HepG2 (cell line): ENCODE results near the gene TCF20. TPM values are rescaled to one million over a fixed set of nuclear protein-coding genes. Genes with fewer than 3 reads are reported as not detected.

Source experiments
- ATAC-seq: fragments of 200-7000 bp; cut with Tn5 transposase; 3 replicates; pipeline ENCODE4 v1.9.1; 2020; ENCODE audit warnings: mild to moderate bottlenecking, moderate library complexity
- BruUV-seq: library from RNA; stranded (reverse); fragments of 400-500 nt; replicated peaks from 2 replicates; lab custom pipeline; 2021; lab: Mats Ljungman, UMichigan
- CTCF ChIA-PET: fragments of 300-600 bp; formaldehyde crosslinking; extraction: SDS; loops from one replicate; lab custom pipeline; 2021; ENCODE audit warnings: low total read pairs, inconsistent platforms, low intra/inter-chr PET ratio; lab: Yijun Ruan, JAX
- POLR2A ChIA-PET: fragments of 350-600 bp; sonication (Branson Sonifier 250); formaldehyde crosslinking; loops from one replicate; lab custom pipeline; 2020; ENCODE audit warnings: antibody characterized with exemption, inconsistent platforms; lab: Yijun Ruan, JAX
- DNase-seq: peaks from one replicate; pipeline ENCODE4 v3.0.0-alpha.2; 2015; ENCODE audit warnings: low spot score
- FAIRE-seq: peaks from 3 replicates; lab custom pipeline; 2011; peaks lifted over from hg19 to GRCh38; lab: Jason Lieb, UNC
- H2AFZ ChIP-seq: one replicate; pipeline ENCODE4 v1.6.1; 2011; ENCODE audit warnings: low read length, inconsistent platforms
- H3K27ac ChIP-seq: fragments of 300-600 bp; 3 replicates; pipeline ENCODE4 v1.8.0; 2011; ENCODE audit warnings: mixed run types, mild to moderate bottlenecking, mixed read lengths, low read length, inconsistent platforms; ENCODE audit not compliant: insufficient read depth; ENCODE audit errors: extremely low read length
- H3K27me3 ChIP-seq, 2 experiments: fragments of 200-600 bp in 1 of 2; 2 replicates in 1 of 2; 3 replicates in 1 of 2; pipeline versions ENCODE4 v1.6.0 to v1.8.0; 2011; ENCODE audit warnings: low read length in 2 of 2, mild to moderate bottlenecking in 2 of 2, moderate library complexity in 2 of 2, inconsistent platforms in 1 of 2; ENCODE audit not compliant: insufficient read depth in 2 of 2, control insufficient read depth in 1 of 2
- H3K36me3 ChIP-seq, 2 experiments: fragments of 200-600 bp in 1 of 2; replicated peaks in 1 of 2; 2 replicates in 1 of 2; 3 replicates in 1 of 2; pipeline versions ENCODE4 v1.5.1 to v1.8.0; 2011; ENCODE audit warnings: low read length in 2 of 2, inconsistent platforms in 1 of 2; ENCODE audit not compliant: insufficient read depth in 2 of 2, control insufficient read depth in 1 of 2
- H3K4me1 ChIP-seq: 2 replicates; pipeline ENCODE4 v1.5.1; 2012; ENCODE audit warnings: low read length, inconsistent platforms; ENCODE audit not compliant: insufficient read depth
- H3K4me2 ChIP-seq: 2 replicates; pipeline ENCODE4 v1.6.0; 2011; ENCODE audit warnings: low read depth, low read length, inconsistent platforms
- H3K4me3 ChIP-seq, 3 experiments: fragments of 200-600 bp in 1 of 3; sonication (generic), shearing (Covaris generic) in 1 of 3; replicated peaks in 1 of 3; 2 replicates each; pipeline ENCODE4 v1.5.1; 2011 to 2016; ENCODE audit warnings: low read length in 3 of 3, inconsistent platforms in 2 of 3, low read depth in 2 of 3, mild to moderate bottlenecking in 2 of 3, control low read depth in 1 of 3, mixed read lengths in 1 of 3; ENCODE audit not compliant: insufficient read depth in 1 of 3
- H3K79me2 ChIP-seq: one replicate; pipeline ENCODE4 v1.6.1; 2011; ENCODE audit warnings: low read length, inconsistent platforms; ENCODE audit not compliant: insufficient read depth
- H3K9ac ChIP-seq: 2 replicates; pipeline ENCODE4 v1.6.0; 2011; ENCODE audit warnings: mild to moderate bottlenecking, low read depth, low read length, inconsistent platforms; ENCODE audit not compliant: insufficient read depth
- H3K9me3 ChIP-seq: 2 replicates; pipeline ENCODE4 v1.5.1; 2012; ENCODE audit warnings: mild to moderate bottlenecking, low read length
- H4K20me1 ChIP-seq: 2 replicates; pipeline ENCODE4 v1.6.0; 2011; ENCODE audit warnings: inconsistent platforms, mild to moderate bottlenecking, low read length, moderate library complexity; ENCODE audit not compliant: insufficient read depth
- ATRX ChIP-seq: sonication (generic); formaldehyde crosslinking; IDR thresholded peaks from 2 replicates; pipeline ENCODE4 v1.4.0; 2020; ENCODE audit warnings: missing genetic modification reagents, borderline replicate concordance
- CHD4 ChIP-seq: fragments of 200-600 bp; sonication (generic); IDR thresholded peaks from 2 replicates; pipeline ENCODE4 v1.7.0; 2017; ENCODE audit warnings: mild to moderate bottlenecking, low read length, borderline replicate concordance
- FOXK1 ChIP-seq: sonication (generic); formaldehyde crosslinking; IDR thresholded peaks from 2 replicates; pipeline ENCODE4 v1.4.0; 2020; ENCODE audit warnings: low read depth, missing genetic modification reagents, borderline replicate concordance
- KAT8 ChIP-seq: IDR thresholded peaks from 2 replicates; pipeline ENCODE4 v1.6.1; 2016; ENCODE audit warnings: missing genetic modification reagents, missing compliant biosample characterization
- NR2F6 ChIP-seq, 2 experiments: IDR thresholded peaks; 2 replicates each; pipeline ENCODE4 v1.6.1; 2016; ENCODE audit warnings: antibody characterized with exemption in 1 of 2, mild to moderate bottlenecking in 1 of 2
- SATB2 ChIP-seq: sonication (generic); formaldehyde crosslinking; IDR thresholded peaks from 2 replicates; pipeline ENCODE4 v1.5.0; 2020; ENCODE audit warnings: missing genetic modification reagents
- ZBTB1 ChIP-seq: sonication (generic); formaldehyde crosslinking; IDR thresholded peaks from 2 replicates; pipeline ENCODE4 v1.4.0; 2020; ENCODE audit warnings: missing genetic modification reagents, borderline replicate concordance
- ZNF616 ChIP-seq: sonication (generic); formaldehyde crosslinking; IDR thresholded peaks from 2 replicates; pipeline ENCODE4 v1.5.0; 2020; ENCODE audit warnings: low read depth, mild to moderate bottlenecking, missing genetic modification reagents
- ZSCAN5A ChIP-seq: sonication (generic); formaldehyde crosslinking; IDR thresholded peaks from 2 replicates; pipeline ENCODE4 v1.8.0; 2022; ENCODE audit warnings: mild to moderate bottlenecking, missing genetic modification reagents, borderline replicate concordance
- WGBS: methylation state at CpG from one replicate; pipeline ENCODE4 v1.1.6; 2017; ENCODE audit warnings: low lambda C conversion rate; 5-methylcytosine and 5-hydroxymethylcytosine counted together
- in situ Hi-C: cut with HindIII; loops from 2 replicates; pipeline ENCODE4 v1.10.0; 2017; ENCODE audit warnings: low pct_unique_long_range_greater_than_20kb; ENCODE audit not compliant: extremely low pct_ligation_motif_present
- intact Hi-C: fragments of 100-400 bp; cut with micrococcal nuclease; formaldehyde crosslinking; loops from one replicate; pipeline ENCODE4 v1.10.0; 2022; ENCODE audit not compliant: unreplicated experiment
- polyA plus RNA-seq, 8 experiments: library from polyadenylated mRNA; depleted of rRNA in 3 of 8; stranded (reverse) in 7 of 8; unstranded in 1 of 8; fragments of >200 nt; fragmentation: Illumina TruSeq in 4 of 8; extraction: Trizol in 4 of 8; gene quantifications; 2 replicates each; pipeline versions ENCODE4 v1.2.1 to v1.2.3, GENCODE V29; 2011 to 2016; ENCODE audit warnings: low read depth in 4 of 8, missing spikeins in 1 of 8, mixed read lengths in 1 of 8; ENCODE audit not compliant: insufficient read depth in 1 of 8
- total RNA-seq, 5 experiments: library from RNA; depleted of rRNA; stranded (reverse); fragments of >200 nt; fragmentation: Illumina TruSeq; extraction: Trizol; gene quantifications; 2 replicates each; pipeline ENCODE4 v1.2.3, GENCODE V29; 2016; ENCODE audit warnings: low read depth in 1 of 5

The TCF20 gene
- total and polyA plus RNA-seq, 2 of the 13 experiments (the other 11 are each of a cell fraction or from before 2014, with no cell fraction given), result 12.8 to 23.7 TPM

GRCh38 chr22:42307806-42308563, 37.5 kb upstream of the TCF20 start:
- no peak for DNase-seq
- H3K27me3 ChIP-seq, result peaks cover 3 to 49% of the 10 kb centered on the region in 2 experiments; a peak in 4 of 5 replicates
- H3K4me3 ChIP-seq, result no peak overlapping the region
- H3K79me2 ChIP-seq, result no peaks in the 10 kb centered on the region
- POLR2A ChIA-PET, result no interaction called here
- H3K4me1 ChIP-seq, result peaks cover 45% of the 10 kb centered on the region
- H3K9me3 ChIP-seq, result no peaks in the 10 kb centered on the region
- CTCF ChIA-PET, result no interaction called here
- H3K9ac ChIP-seq, result no peak overlapping the region
- no peak for FAIRE-seq
- no peak for TF ChIP-seq ZSCAN5A (CRISPR knock-in tag)
- no peak for TF ChIP-seq SATB2
- TF ChIP-seq ZNF616, result no peak
- TF ChIP-seq FOXK1 (CRISPR knock-in tag), result no peak
- no peak for TF ChIP-seq ATRX
- TF ChIP-seq NR2F6 (IDR thresholded peaks at IDR 0.05), result no peak
- no peak for TF ChIP-seq NR2F6 (CRISPR knock-in tag; IDR thresholded peaks at IDR 0.05)
- TF ChIP-seq ZBTB1 (CRISPR knock-in tag), result no peak
- TF ChIP-seq KAT8, result no peak
- TF ChIP-seq CHD4, result no peak
- no peak overlapping the region for H2AFZ ChIP-seq
- H3K4me2 ChIP-seq, result no peak overlapping the region
- H4K20me1 ChIP-seq, result no peaks in the 10 kb centered on the region
- no peak overlapping the region for H3K27ac ChIP-seq
- intact Hi-C loops, result no loop called here
- no peaks in the 10 kb centered on the region for H3K36me3 ChIP-seq
- in situ Hi-C loops, result no loop called here
- no peak for ATAC-seq
- BruUV-seq, result no TSS peak
- 68% methylated on average over 17 of the region's 18 CpGs for WGBS
